ENCODE data around the gene CTSZ.

The CTSZ gene

DNA sequence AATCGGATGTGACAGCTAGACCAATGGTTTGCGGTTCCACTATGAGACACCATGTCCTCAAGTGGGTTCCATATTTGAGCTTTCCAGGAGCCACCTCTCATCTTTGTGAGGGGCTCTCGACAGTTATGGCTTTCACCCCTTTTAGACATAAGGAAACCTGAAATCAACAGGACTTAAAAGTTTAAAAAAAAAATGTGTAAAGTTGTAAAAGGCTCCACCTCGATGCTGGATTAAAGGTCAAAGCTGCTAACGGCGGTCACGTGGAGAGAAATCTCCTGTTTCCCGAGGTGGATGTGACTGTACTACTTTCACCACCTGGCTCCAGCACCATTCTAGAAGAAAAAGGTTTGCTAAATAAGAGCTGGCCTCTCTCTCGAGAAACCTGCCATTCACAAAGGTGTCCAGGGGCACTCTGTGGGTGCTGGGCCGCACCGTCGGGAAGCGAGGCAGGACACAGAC, 24.5 kb upstream of the CTSZ start:
- no peak for DNase-seq

GRCh38 chr20:59030911-59031563, 24.0 kb upstream of the CTSZ start:
- no peak for DNase-seq

DNA sequence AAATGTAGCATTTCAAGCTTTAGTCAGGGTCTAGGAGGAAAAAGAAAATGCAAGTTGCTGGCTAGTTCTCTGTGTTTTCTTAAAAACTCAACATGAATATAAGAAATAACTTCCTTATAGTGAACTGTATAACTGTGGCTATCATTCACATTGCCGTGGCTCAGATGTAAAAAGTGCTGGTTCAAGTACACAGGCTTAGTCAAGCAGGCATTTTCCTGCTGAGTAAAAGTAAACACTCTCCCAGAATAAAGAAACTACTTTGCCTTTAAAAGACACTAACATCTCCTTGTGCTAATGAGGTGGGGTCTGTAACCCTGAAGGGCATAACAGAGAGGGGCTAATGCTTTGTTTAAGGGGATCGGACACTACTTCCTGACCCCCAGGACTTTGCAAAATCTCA, 21.8 kb upstream of the CTSZ start:
- no peak for DNase-seq

GRCh38 chr20:59027741-59028320, 20.8 kb upstream of the CTSZ start:
- no peak for DNase-seq

- no peak for DNase-seq
These were observed 20.1 kb upstream of the CTSZ start for GRCh38 chr20:59026904-59027740.

GRCh38 chr20:59025511-59025910, 18.5 kb upstream of the CTSZ start:
- no peak for DNase-seq

DNA sequence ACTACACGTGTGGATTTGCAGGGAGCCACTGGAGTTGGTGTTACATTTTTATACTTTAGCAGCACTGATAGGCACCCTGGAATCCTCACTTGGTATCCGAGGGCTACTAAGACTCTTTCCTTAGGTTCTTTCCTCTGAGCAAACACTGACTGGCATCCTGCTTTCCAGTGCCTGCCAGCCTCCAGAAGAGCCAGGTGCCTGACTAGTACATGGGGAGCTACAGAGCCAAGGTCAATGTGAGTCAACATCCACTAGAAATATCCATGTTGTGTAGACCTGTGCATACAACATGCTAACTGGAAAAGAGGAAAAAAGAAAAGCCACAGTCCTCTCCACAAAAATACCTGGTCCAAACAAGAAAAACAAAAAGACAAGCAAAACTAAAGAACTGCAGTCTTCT, 18.0 kb upstream of the CTSZ start:
- DNase-seq: no peak

GRCh38 chr20:59024111-59024530, 17.1 kb upstream of the CTSZ start:
- DNase-seq: no peak

GRCh38 chr20:59023616-59024015, 16.6 kb upstream of the CTSZ start:
- DNase-seq: no peak

DNA sequence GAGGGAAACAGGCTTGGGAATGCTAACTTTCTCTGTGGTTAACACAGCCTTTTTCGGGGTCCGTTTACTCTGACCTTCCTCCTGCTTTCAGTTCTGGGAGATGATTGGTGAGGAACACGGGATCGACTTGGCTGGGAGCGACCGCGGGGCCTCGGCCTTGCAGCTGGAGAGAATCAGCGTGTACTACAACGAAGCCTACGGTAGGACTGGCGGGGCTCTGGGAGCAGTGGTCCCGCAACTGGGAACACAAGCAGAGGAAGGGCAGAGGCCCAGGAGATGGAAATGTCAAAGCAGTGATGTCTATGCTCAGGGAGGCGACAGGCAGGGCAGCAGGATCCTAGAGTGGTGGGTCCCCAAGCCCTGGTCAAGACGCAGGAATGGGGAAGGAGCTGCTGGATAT, 15.7 kb upstream of the CTSZ start:
- DNase-seq: no peak

DNA sequence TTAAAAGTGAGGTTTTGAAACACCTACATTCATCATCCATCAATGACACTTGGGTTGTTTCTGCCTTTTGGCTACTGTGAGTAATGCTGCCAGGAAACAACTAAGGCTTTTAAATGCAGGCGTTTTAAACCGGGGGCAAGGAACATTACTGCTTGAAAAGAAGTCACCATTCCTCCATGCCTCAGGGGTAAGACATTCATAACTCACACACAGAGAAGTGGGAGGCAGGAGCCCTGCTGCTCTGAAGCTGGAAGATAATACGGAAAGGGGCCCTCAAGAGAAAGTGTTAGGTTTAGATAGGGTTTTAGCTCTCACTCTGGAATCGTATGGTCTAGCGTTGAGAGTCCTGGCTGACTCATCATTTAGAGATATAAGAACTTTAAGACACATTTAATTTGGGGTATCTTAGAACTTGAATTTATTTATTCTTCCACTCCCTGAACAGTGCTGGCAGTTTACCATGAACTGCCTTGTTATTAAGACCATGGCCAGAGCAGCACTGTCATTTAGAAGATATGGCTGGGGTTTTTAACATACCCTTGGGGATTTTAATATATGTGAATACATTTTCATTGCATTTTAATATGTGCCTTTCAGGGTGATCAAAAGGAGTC, 14.0 kb upstream of the CTSZ start:
- peak; percentile 95 for DNase-seq

DNA sequence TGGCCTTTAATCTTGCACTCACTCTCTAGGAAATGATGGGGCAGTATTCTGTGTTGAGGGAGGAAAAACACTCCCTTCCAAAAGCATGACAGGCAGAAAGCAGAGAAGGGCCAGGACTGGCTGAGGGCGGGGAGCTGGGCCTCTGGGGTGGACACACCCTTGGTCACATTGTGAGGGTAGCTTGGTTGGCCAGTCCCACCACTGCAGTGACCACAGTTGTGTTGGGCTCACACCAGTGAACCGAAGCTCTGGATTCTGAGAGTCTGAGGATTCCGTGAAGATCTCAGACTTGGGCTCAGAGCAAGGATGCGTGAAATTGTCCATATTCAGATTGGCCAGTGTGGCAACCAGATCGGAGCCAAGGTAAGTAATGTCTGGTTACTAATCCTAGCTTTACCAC, 12.2 kb upstream of the CTSZ start, which contains the start of gene TUBB1:
Gene TUBB1 (plus strand): TSS at position 213 of the 400 bp plus-strand sequence. CDS start 94 bp downstream, at position 307.
- DNase-seq: no peak

- no peak for DNase-seq
These were observed 11.8 kb upstream of the CTSZ start for GRCh38 chr20:59018817-59019216.

DNA sequence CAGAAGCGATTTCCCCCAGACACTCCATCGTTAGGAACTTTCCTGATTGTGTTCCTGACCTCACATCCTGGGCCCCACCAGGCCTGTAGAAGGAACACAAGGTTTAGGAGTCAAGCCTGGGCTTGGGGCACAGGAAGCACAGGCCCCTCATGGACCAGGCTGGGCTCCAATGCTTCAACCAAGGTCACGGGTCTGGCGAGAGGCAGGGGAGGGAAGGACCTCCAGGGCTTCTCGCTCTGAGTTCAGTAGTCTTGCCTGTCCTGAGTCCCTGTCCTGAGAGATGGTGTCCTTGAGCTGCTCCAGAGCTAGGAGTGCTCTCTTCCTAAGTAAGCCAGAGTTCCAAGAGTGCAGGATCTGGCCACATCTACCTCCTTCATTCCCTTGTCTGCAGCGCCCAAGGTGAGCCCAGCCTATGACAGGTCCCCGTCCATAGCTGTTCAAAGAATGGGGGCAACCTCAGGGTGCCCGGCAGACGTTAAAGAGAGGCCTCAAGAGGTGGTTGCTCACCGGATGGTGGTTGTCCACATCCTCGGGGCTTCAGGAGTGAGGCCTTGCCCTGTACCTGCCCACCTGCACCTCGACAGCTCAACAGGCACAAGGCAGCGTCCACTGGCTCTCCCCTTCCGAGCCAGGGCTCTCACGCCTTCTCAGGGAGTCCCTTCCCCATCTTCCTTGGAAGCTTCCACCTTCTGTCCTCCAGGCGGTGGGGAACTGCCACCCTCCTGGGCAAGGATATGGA, 10.6 kb upstream of the CTSZ start:
- no peak for DNase-seq

DNA sequence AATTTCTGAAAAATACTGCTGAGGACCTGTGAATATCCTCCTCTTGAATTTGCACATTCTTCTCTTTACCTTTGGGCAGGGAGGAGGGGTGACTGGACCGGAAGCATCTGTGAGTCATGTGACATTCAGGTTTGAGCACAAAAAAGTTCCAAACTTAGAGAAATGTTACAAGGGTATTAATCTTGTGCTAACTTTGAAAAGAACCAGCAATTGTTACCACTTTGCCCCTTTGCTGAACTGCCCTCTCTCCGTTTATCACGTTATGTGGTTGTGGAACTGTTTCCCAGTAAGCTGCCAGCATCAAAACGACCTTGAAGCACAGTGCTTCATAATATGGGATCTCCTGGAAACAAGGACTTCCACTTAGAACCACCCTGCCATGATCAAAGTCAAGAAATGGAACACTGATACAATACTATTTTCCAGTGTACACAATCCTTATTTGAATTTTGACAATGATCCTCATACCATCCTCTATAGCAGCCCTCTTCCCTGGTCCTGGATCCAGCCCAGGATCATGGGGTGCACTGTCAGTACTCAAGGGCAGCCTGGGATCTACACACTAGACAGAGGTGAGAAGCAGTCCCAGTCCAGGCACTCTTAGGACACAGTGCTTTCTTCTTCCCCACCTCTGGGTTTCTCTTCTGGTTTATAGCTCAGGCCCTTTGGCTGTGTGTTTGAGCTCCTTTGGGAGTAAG, 9.9 kb upstream of the CTSZ start:
- DNase-seq: no peak

DNA sequence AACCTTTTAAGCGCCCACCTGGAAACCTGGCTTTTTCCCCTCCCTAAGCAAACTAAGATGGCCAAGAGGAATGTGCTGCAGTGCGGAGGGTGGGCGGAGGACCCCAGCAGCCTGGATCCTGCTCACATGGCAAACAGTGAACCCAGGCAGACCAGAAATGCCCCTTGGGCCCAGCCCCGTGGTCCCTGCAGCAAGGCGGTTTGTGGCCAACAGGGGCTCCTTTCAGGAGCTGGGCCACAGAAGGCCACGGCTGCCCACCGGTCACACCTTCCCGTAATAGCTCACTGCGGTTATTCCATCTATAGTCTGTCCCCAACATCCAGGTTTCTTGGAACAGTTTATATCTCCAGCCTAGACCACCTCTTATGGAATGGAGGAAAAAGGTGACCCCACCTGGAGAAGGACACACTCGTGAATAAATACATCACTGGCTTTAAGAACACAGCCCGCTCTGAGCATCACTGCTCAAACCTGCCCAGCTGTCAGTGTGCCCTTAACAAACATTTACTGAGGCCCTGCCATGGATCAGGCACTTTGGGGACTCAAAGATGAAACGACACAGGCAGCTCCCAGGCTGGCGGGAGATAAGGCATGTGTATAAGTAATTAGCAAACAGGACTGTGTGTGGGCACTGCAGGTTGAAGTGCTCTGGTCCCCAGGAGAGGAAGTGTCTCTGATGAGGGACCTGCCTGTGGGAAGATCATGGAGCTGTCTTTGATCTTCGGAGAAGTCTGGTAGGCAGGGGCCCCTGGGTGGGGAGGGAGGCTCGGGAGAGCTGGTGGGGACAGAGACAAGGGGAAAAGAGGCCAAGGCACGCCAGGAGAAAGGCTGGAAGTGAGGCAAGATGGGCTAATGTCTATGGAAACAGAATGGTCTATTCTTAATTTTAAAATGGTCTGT, 9.0 kb upstream of the CTSZ start:
- DNase-seq: no peak

DNA sequence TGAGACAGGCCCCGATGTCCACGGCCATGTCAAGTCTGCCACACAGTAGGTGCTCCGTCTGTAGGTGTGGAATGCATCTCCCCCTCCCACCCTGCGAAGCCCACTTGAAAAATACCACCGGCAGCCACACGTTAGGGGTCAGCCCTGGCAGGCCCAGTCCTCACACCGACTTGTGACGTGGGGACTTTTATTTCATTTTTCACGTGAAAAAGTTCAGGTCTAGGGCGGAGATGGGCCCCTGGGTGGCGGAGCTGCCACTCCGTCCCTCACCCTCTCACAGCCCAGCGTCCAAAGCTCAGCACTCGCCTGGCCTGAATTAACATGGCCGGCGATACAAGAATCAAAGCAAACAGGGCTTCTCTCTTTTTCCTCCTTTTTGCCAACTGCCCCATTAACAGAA, 8.4 kb upstream of the CTSZ start:
- DNase-seq: no peak

GRCh38 chr20:59014680-59015389, 7.8 kb upstream of the CTSZ start:
- DNase-seq: no peak

GRCh38 chr20:59013959-59014608, 7.0 kb upstream of the CTSZ start:
- no peak for DNase-seq

Data from NCI-H226 (cell line).